Mononuclear cell (primary cell): ENCODE results near the gene SEMA4B. TPM values are rescaled to one million over a fixed set of nuclear protein-coding genes. Genes with fewer than 3 reads are reported as not detected.
"Not testable (repeated sequence)": the region's sequence is repeated elsewhere in the genome, so short reads cannot be mapped to it uniquely, and the experiment has no call there.

ENCODE experiments used
- H3K27me3 ChIP-seq: 2 replicates; pipeline ENCODE4 v1.6.0; 2011; ENCODE audit warnings: low read length, control low read depth; ENCODE audit not compliant: insufficient read depth
- H3K4me1 ChIP-seq: 2 replicates; pipeline ENCODE4 v1.5.1; 2011; ENCODE audit warnings: mild to moderate bottlenecking, low read length, control low read depth; ENCODE audit not compliant: insufficient read depth
- H3K4me3 ChIP-seq: 2 replicates; pipeline ENCODE4 v1.5.1; 2011; ENCODE audit warnings: mild to moderate bottlenecking, low read length, moderate library complexity
- H3K9me3 ChIP-seq: 2 replicates; pipeline ENCODE4 v1.5.1; 2011; ENCODE audit warnings: low read depth, mild to moderate bottlenecking, control low read depth, low read length
- total RNA-seq: library from RNA; depleted of rRNA; stranded (reverse); fragments of >200 nt; gene quantifications from one replicate; pipeline ENCODE4 v1.2.3, GENCODE V29; 2012

SEMA4B gene
- total RNA-seq, 1 donor = 7.9 TPM

- Histone ChIP-seq H3K4me1 (peaks cover 42% of the 10 kb centered on the region), H3K4me3 (no peak overlapping the region), H3K9me3 (no peaks in the 10 kb centered on the region), H3K27me3 (no peaks in the 10 kb centered on the region)
These were observed 67.3 kb downstream of the SEMA4B start for GRCh38 chr15:90268415-90268814.

- no peaks in the 10 kb centered on the region for H3K9me3 ChIP-seq
- no peaks in the 10 kb centered on the region for H3K27me3 ChIP-seq
- peaks cover 30% of the 10 kb centered on the region for H3K4me1 ChIP-seq
- H3K4me3 ChIP-seq = no peak overlapping the region
These were observed 69.5 kb downstream of the SEMA4B start for GRCh38 chr15:90270502-90271150.

- no peaks in the 10 kb centered on the region for H3K9me3 ChIP-seq
- no peak overlapping the region for H3K4me3 ChIP-seq
- H3K27me3 ChIP-seq = no peaks in the 10 kb centered on the region
- H3K4me1 ChIP-seq = peaks cover 24% of the 10 kb centered on the region
These were observed 70.5 kb downstream of the SEMA4B start for GRCh38 chr15:90271459-90272166.

DNA sequence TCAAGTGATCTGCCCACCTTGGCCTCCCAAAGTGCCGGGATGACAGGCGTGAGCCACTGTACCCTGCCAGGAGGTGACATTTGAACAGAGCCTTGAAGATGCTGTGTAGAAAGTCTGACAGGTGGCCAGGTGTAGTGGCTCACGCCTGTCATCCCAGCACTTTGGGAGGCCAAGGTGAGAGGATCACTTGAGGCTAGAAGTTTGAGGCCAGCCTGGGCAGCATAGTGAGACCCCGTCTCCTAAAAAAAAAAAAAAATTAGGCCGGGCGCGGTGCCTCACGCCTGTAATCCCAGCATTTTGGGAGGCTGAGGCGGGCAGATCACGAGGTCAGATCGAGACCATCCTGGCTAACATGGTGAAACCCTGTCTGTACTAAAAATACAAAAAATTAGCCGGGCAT is 77.3 kb downstream of the SEMA4B start:
- H3K9me3 ChIP-seq, H3K27me3 ChIP-seq, H3K4me3 ChIP-seq, H3K4me1 ChIP-seq: not testable (repeated sequence)

Other genes with a start within 250 kb of the SEMA4B start
- gene ZNF710, start 200.0 kb upstream of the SEMA4B start, total RNA-seq = 9.1 TPM
- 44.6 TPM for gene IDH2, start 98.9 kb upstream of the SEMA4B start, total RNA-seq
- 33.2 TPM for gene CIB1, start 32.6 kb downstream of the SEMA4B start, total RNA-seq
- gene GDPGP1, start 32.9 kb downstream of the SEMA4B start, total RNA-seq = 3.7 TPM
- 0.31 TPM for gene TTLL13, start 48.2 kb downstream of the SEMA4B start, total RNA-seq
- gene NGRN, start 64.3 kb downstream of the SEMA4B start, total RNA-seq = 36.2 TPM
- under 0.01 TPM for gene ZNF774, start 151.0 kb downstream of the SEMA4B start, total RNA-seq
- gene IQGAP1, start 186.9 kb downstream of the SEMA4B start, total RNA-seq = 116 TPM